ENCODE data around the gene RNF19B. TPM values are rescaled to one million over a fixed set of nuclear protein-coding genes. Genes with fewer than 3 reads are reported as not detected.

Gene RNF19B
- total RNA-seq, 1 donor from 2014 or later: 33.2 TPM

DNA sequence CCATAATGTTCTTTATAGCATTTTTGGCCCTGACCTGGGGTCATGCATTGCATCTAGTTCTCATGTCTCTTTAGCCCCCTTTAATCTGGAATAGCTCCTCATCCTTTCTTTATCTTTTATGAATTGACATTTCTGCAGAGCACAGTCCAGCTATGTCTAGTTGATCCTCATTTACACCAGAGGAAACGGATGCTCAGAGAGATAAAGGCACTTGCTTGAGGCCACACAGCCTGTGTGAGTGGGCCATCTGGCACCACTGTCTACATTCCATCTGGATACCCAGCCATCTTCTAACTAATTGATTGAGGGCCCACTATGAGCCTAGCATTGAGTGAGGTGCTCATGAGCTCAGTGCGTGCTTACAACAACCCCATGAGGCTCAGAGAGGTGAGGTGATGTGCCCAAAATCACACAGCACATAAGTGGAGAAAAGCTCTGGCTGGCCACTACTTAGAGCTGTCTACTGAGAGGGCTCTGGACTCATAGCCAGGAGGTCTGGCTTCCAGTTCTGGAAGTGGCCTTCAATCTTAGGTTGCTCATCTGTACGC lies 74.8 kb downstream of the RNF19B start:
- no peak overlapping the region for H3K4me3 ChIP-seq (ENCODE audit: low read depth, low read length)
- no peak for DNase-seq (ENCODE audit: low read depth)
- no peak for TF ChIP-seq CTCF (conservative IDR thresholded peaks at IDR 0.05; ENCODE audit: low read depth, low read length)

GRCh38 chr1:32888677-32889420 lies 75.8 kb downstream of the RNF19B start:
- no peak for TF ChIP-seq CTCF (conservative IDR thresholded peaks at IDR 0.05; ENCODE audit: low read depth, low read length)
- no peak for DNase-seq (ENCODE audit: low read depth)
- no peak overlapping the region for H3K4me3 ChIP-seq (ENCODE audit: low read depth, low read length)

DNA sequence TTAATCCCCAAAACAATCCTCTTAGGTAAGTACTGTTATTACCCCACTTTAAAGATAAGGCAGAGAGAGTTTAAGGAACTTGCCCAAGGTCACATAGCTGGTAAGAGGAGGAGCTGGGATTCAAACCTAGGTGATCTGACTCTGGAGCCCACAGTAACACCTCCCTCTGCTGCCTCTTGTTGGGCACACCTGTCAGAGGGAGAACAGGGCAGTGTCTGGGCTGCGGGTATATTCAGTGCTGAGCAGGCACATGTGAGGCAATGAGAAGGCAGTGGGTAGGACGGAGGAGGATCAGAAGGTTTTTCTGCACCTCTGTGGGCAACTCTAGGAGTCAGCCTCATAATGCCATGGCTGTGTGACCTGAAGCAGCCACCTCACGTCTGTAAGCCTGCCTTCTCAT lies 76.5 kb downstream of the RNF19B start:
- no peak for DNase-seq (ENCODE audit: low read depth)
- H3K4me3 ChIP-seq (ENCODE audit: low read depth, low read length): no peak overlapping the region
- no peak for TF ChIP-seq CTCF (conservative IDR thresholded peaks at IDR 0.05; ENCODE audit: low read depth, low read length)

GRCh38 chr1:32887623-32888022 lies 77.0 kb downstream of the RNF19B start:
- DNase-seq (ENCODE audit: low read depth): no peak
- no peak overlapping the region for H3K4me3 ChIP-seq (ENCODE audit: low read depth, low read length)
- TF ChIP-seq CTCF (conservative IDR thresholded peaks at IDR 0.05; ENCODE audit: low read depth, low read length): no peak

DNA sequence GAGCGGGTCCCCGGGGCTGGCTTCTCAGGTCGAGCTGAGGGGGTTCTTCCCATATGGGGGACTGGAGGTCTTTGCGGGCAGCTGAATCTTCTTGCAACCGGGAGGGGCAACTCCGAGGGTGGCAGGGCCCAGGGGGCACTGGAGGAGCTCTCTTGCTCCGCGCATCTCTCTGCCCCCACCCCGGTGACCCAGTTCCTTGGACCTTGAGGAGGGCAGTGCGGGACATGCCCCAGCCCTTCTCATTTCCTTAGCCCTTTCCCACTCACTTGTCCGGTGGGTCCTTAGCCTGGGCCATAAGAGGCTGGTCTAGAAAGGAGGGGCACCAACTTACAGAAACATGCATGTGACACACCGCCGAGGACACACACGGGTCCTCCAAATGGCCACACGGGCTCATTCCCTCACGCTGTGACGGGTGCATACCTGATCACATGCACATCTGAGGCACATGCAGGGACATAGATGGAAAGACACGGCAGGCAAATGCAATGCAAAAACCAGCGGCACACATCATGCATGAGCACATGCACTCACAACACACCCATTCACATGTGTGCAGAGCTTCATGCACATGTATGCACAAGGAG lies 77.7 kb downstream of the RNF19B start:
- no peak for TF ChIP-seq CTCF (conservative IDR thresholded peaks at IDR 0.05; ENCODE audit: low read depth, low read length)
- no peak for DNase-seq (ENCODE audit: low read depth)
- H3K4me3 ChIP-seq (ENCODE audit: low read depth, low read length): no peak overlapping the region

Other genes starting within 250 kb of the RNF19B start
- 90.9 and 169 TPM in 2 replicates for gene YARS1, start 147.5 kb downstream of the RNF19B start, total RNA-seq
- 14.3 and 26.6 TPM in 2 replicates for gene S100PBP, start 147.2 kb downstream of the RNF19B start, total RNA-seq
- not detected in 2 replicates for gene FNDC5, start 93.9 kb downstream of the RNF19B start, total RNA-seq
- 0.14 TPM in 1 of 2 replicates, not detected in the other for gene HPCA, start 78.3 kb downstream of the RNF19B start, total RNA-seq
- 119 and 131 TPM in 2 replicates for gene TMEM54, start 63.4 kb downstream of the RNF19B start, total RNA-seq
- gene AK2, start 72.1 kb upstream of the RNF19B start, total RNA-seq: 237 and 276 TPM in 2 replicates
- gene AZIN2, start 116.3 kb upstream of the RNF19B start, total RNA-seq: 0.98 and 9.6 TPM in 2 replicates
- 1.4 and 3.2 TPM in 2 replicates for gene TRIM62, start 217.2 kb upstream of the RNF19B start, total RNA-seq